Hepatocyte (in vitro differentiated cells): ENCODE data around the gene SLC17A1. TPM values are rescaled to one million over a fixed set of nuclear protein-coding genes. Genes with fewer than 3 reads are reported as not detected.

ENCODE experiments used
- DNase-seq: peaks from one replicate; pipeline ENCODE4 v3.0.0-alpha.2; 2016; ENCODE audit warnings: low spot score
- H2AFZ ChIP-seq: fragments of 200-600 bp; sonication (generic); 2 replicates; pipeline ENCODE4 v1.6.0; 2016; ENCODE audit warnings: antibody characterized with exemption, mild to moderate bottlenecking
- H3K27ac ChIP-seq: fragments of 200-600 bp; sonication (generic); 2 replicates; pipeline ENCODE4 v1.5.1; 2016; ENCODE audit warnings: mild to moderate bottlenecking
- H3K27me3 ChIP-seq: fragments of 200-600 bp; sonication (generic); 2 replicates; pipeline ENCODE4 v1.6.1; 2016
- H3K36me3 ChIP-seq: fragments of 200-600 bp; sonication (generic); replicated peaks from 2 replicates; pipeline ENCODE4 v1.5.1; 2016; ENCODE audit warnings: low read depth; ENCODE audit not compliant: insufficient read depth
- H3K4me1 ChIP-seq: fragments of 200-600 bp; sonication (generic); 2 replicates; pipeline ENCODE4 v1.5.1; 2016; ENCODE audit warnings: mild to moderate bottlenecking, moderate library complexity; ENCODE audit not compliant: insufficient read depth
- H3K4me2 ChIP-seq: fragments of 200-600 bp; sonication (generic); 2 replicates; pipeline ENCODE4 v1.6.0; 2016
- H3K4me3 ChIP-seq: fragments of 200-600 bp; sonication (generic); 2 replicates; pipeline ENCODE4 v1.5.1; 2016; ENCODE audit warnings: mild to moderate bottlenecking
- H3K79me2 ChIP-seq: fragments of 200-600 bp; sonication (generic); 2 replicates; pipeline ENCODE4 v1.6.0; 2017; ENCODE audit warnings: mild to moderate bottlenecking
- H3K9me2 ChIP-seq: fragments of 200-600 bp; sonication (generic); replicated peaks from 2 replicates; pipeline ENCODE4 v1.6.0; 2017; ENCODE audit warnings: mild to moderate bottlenecking; ENCODE audit not compliant: insufficient read depth
- H3K9me3 ChIP-seq: fragments of 200-600 bp; sonication (generic); 2 replicates; pipeline ENCODE4 v1.5.1; 2016; ENCODE audit warnings: low read depth, mild to moderate bottlenecking
- H4K20me1 ChIP-seq: fragments of 200-600 bp; sonication (generic); 2 replicates; pipeline ENCODE4 v1.6.0; 2016; ENCODE audit warnings: mild to moderate bottlenecking; ENCODE audit not compliant: insufficient read depth, poor library complexity, severe bottlenecking
- CTCF ChIP-seq: fragments of 200-600 bp; sonication (generic); IDR thresholded peaks from 2 replicates; pipeline ENCODE4 v1.5.1; 2016; ENCODE audit warnings: antibody characterized with exemption, mild to moderate bottlenecking; ENCODE audit not compliant: poor library complexity
- EZH2 ChIP-seq: fragments of 200-600 bp; sonication (generic); IDR thresholded peaks from 2 replicates; pipeline ENCODE4 v1.6.1; 2016; ENCODE audit warnings: antibody characterized with exemption, mild to moderate bottlenecking, borderline replicate concordance
- EZH2phosphoT487 ChIP-seq: fragments of 200-600 bp; sonication (generic); IDR thresholded peaks from one replicate; pipeline ENCODE4 v1.6.1; 2018; ENCODE audit warnings: antibody characterized with exemption, mild to moderate bottlenecking, low read depth, moderate library complexity; ENCODE audit not compliant: unreplicated experiment, severe bottlenecking
- WGBS: methylation state at CpG from one replicate; pipeline ENCODE4 v1.1.6; 2016; ENCODE audit warnings: low lambda C conversion rate; ENCODE audit errors: missing lambda C conversion rate; 5-methylcytosine and 5-hydroxymethylcytosine counted together
- polyA plus RNA-seq: library from polyadenylated mRNA; unstranded; fragments of >200 nt; fragmentation: Nextera tagmentation; extraction: Ambion mirVana; gene quantifications from 2 replicates; pipeline ENCODE4 v1.2.1, GENCODE V29; 2016
- total RNA-seq: library from RNA; depleted of rRNA; stranded (reverse); fragments of >200 nt; gene quantifications from 2 replicates; pipeline ENCODE4 v1.2.3, GENCODE V29; 2014

The SLC17A1 gene
- total and polyA plus RNA-seq, 2 experiments from 2014 or later: 3.2 to 4.0 TPM

GRCh38 chr6:25781134-25781533 lies 50.7 kb downstream of the SLC17A1 start:
- Histone ChIP-seq H3K4me2 (no peak overlapping the region), H3K9me3 (no peaks in the 10 kb centered on the region), H4K20me1 (no peaks in the 10 kb centered on the region), H3K4me1 (no peaks in the 10 kb centered on the region), H2AFZ (no peak overlapping the region), H3K4me3 (no peak overlapping the region), H3K27ac (no peak overlapping the region), H3K9me2 (no peaks in the 10 kb centered on the region), H3K27me3 (no peaks in the 10 kb centered on the region), H3K36me3 (no peaks in the 10 kb centered on the region), H3K79me2 (no peaks in the 10 kb centered on the region)
- no peak for TF ChIP-seq EZH2
- no peak for TF ChIP-seq EZH2phosphoT487
- no peak for TF ChIP-seq CTCF
- DNase-seq: no peak
- WGBS: 97% methylated on average over 1 of the region's 1 CpG

- no peaks in the 10 kb centered on the region for H4K20me1 ChIP-seq
- H3K79me2 ChIP-seq: no peaks in the 10 kb centered on the region
- 71% methylated on average over 4 of the region's 4 CpGs for WGBS
- no peak for TF ChIP-seq EZH2
- no peak for TF ChIP-seq CTCF
- no peak for TF ChIP-seq EZH2phosphoT487
- no peak overlapping the region for H3K4me3 ChIP-seq
- H3K4me1 ChIP-seq: no peaks in the 10 kb centered on the region
- H3K9me2 ChIP-seq: no peaks in the 10 kb centered on the region
- H3K27ac ChIP-seq: no peak overlapping the region
- no peaks in the 10 kb centered on the region for H3K36me3 ChIP-seq
- H3K27me3 ChIP-seq: no peaks in the 10 kb centered on the region
- no peak overlapping the region for H3K4me2 ChIP-seq
- DNase-seq: no peak
- no peak overlapping the region for H2AFZ ChIP-seq
- H3K9me3 ChIP-seq: no peaks in the 10 kb centered on the region
These were observed 53.8 kb downstream of the SLC17A1 start for GRCh38 chr6:25777856-25778649.

GRCh38 chr6:25777031-25777430 lies 54.8 kb downstream of the SLC17A1 start:
- Histone ChIP-seq H3K9me3 (no peaks in the 10 kb centered on the region), H3K27ac (no peak overlapping the region), H3K36me3 (no peaks in the 10 kb centered on the region), H3K4me2 (no peak overlapping the region), H3K4me1 (no peaks in the 10 kb centered on the region), H3K27me3 (no peaks in the 10 kb centered on the region), H3K79me2 (no peaks in the 10 kb centered on the region), H3K9me2 (no peaks in the 10 kb centered on the region), H3K4me3 (no peak overlapping the region), H4K20me1 (no peaks in the 10 kb centered on the region), H2AFZ (no peak overlapping the region)
- TF ChIP-seq EZH2phosphoT487: no peak
- no peak for TF ChIP-seq EZH2
- TF ChIP-seq CTCF: no peak
- 61% methylated on average over 2 of the region's 2 CpGs for WGBS
- no peak for DNase-seq
